HG03469 (cell line): ENCODE data around the gene PPP2R2C.

Experiments used
- ATAC-seq: cut with Tn5 transposase; IDR thresholded peaks from one replicate; pipeline ENCODE4 v1.9.1; 2021; ENCODE audit warnings: mild to moderate bottlenecking, moderate library complexity, moderate number of reproducible peaks; ENCODE audit not compliant: unreplicated experiment

The PPP2R2C gene

GRCh38 chr4:6348408-6348807 lies 124.0 kb downstream of the PPP2R2C start:
- no peak for ATAC-seq

- no peak for ATAC-seq
These were observed 124.8 kb downstream of the PPP2R2C start for GRCh38 chr4:6347511-6348045.

DNA sequence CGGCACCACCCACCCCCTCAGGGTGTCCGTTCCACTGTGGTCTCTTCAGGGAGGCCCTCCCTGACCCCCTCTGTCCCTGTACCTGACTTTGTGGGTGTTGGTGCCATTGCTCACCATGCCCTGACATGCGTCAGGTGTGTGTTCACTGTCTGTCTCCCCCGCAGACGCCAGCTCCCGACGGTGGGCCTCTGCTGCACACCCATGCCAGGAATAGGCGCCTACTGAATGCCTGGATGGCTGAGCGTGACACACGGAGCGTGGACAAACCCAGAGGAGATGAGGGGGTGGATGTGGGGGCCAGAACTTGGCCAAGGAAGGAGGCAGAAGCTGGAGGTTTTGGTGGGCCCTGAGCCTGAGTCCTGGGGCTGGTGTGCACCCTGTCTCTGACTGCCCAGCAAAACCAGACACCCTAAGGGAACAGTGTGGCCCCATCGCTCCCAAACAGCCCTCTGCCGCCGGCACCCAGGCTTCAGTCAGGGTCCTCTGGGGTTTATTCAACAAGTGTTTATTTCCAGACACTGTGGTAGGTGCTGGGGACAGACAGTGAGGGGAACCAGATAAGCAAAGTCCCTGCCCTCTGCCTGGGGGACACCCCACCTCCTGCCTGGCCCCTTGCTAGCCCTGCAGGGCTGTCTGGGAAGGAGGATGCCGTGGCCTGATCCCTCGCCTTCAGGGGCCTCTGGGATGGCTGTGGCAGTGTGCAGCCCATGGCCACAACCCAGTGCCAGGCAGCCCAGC lies 125.9 kb downstream of the PPP2R2C start:
- ATAC-seq, result no peak

GRCh38 chr4:6345866-6346265 lies 126.5 kb downstream of the PPP2R2C start:
- no peak for ATAC-seq

- ATAC-seq, result no peak
These were observed 127.2 kb downstream of the PPP2R2C start for GRCh38 chr4:6345096-6345830.

GRCh38 chr4:6343939-6344408 lies 128.4 kb downstream of the PPP2R2C start:
- ATAC-seq, result no peak

DNA sequence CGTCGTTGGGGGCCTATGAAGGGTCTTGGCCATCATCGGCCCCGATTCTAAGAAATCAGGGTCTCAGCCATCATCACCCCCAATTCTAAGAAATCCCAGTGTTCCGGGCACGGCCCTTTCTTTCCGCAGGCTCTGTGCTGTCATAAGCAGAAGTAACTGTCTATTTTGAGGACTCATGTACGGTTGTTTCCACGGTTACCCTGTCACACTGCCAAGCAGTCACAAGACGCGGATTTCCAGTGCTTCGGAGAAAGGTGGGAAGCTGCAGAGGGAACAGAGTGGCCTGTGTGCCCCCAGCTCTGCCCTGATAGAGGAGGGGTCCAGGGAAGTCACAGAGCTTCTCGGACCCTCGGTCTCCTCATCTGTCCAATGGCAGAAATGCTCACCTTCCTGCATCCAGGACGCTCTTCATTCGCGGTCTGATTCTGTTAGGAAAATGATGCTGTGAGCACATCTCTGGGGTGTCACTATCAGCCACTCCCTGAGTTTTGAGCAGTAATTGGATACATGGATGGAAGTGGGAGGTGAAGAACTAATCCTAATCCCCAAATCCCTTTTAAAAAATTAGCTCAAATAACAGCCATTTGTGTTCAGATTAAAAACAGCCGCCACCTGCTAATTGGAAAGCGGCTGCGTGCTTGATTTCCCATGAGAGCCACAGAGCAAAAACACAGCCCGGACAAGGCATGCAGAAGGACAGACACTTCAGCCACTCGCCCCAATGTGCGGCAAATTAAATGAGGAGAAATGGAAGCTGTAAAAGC lies 129.7 kb downstream of the PPP2R2C start:
- no peak for ATAC-seq

DNA sequence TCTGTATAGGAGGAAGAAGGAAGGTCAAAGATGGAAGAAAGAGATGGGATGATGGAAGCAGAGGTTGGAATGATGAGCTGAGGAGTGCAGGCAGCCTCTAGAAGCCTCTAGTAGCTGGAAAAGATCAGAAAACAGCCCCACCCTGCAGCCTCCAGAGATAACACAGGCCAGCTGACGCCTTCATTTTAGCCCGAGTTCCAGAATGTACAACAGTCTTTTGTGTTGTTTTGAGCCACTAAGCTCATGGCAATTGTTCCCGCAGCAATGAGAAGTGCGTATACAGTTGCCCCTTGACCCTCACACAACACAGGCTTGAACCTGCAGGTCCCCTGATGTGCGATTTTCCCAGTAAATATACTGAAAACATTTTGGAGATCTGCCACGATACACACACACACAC lies 130.7 kb downstream of the PPP2R2C start:
- ATAC-seq, result no peak

- ATAC-seq, result no peak
These were observed 131.9 kb downstream of the PPP2R2C start for GRCh38 chr4:6340446-6341015.

DNA sequence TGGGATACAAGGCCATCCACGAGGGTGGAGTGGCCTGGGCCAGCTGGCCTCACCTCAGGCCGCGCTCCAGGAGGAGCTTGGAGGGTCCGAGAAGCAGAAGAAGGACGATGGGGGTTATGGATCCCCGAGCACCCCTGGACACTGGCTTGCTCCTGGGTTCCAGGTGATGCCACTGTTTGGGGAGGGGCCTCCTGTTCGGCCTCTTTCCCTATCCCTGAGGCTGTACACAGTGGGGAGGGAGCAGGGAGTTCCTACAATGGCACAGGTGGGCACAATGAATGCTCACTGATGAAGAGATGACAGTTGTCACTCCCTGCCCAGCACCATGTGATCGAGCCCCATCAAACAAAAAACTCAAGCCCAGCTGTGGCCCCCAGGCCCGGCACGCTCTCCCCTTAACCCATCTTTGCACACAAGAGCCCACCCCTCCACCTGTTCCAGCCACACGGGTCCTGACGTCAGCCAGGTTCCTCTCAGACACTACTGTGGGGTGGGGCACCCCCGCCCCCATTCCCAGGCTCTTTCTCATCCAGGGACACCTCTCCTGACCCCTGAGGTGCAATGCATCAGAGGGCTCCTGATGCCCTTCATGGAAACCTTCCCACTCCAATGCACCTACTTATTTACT lies 132.5 kb downstream of the PPP2R2C start:
- no peak for ATAC-seq

GRCh38 chr4:6338951-6339817 lies 133.2 kb downstream of the PPP2R2C start:
- ATAC-seq, result no peak

- ATAC-seq, result no peak
These were observed 134.1 kb downstream of the PPP2R2C start for GRCh38 chr4:6338175-6338950.

GRCh38 chr4:6337331-6337935 lies 135.0 kb downstream of the PPP2R2C start:
- ATAC-seq, result no peak

GRCh38 chr4:6336166-6336565 lies 136.2 kb downstream of the PPP2R2C start:
- ATAC-seq, result no peak

DNA sequence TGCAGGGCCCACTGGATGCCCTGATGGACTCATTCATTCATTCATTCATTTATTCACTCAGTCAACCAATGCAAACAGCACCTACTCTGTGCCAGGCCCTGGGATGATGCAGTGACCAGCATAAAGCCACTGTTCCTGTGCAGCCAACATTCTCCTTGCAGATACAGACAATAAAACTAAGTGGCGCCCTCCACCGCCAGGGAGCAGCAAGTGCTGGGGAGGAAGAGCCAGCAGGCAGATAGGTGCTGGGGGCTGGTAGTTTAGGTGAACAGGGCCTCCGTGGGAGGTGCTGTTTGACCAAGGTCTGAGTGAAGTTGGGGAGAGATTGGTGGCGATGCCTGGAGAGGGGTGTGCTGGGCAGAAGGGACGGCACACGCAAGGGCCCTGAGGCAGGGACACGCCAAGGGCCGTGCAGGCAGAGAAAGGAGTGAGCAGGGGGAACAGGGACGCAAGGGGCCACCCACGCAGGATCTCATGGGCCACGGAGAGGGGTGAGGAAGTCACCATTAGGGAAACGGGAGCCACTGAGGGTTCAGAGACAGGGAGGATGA lies 137.3 kb downstream of the PPP2R2C start:
- ATAC-seq, result no peak

DNA sequence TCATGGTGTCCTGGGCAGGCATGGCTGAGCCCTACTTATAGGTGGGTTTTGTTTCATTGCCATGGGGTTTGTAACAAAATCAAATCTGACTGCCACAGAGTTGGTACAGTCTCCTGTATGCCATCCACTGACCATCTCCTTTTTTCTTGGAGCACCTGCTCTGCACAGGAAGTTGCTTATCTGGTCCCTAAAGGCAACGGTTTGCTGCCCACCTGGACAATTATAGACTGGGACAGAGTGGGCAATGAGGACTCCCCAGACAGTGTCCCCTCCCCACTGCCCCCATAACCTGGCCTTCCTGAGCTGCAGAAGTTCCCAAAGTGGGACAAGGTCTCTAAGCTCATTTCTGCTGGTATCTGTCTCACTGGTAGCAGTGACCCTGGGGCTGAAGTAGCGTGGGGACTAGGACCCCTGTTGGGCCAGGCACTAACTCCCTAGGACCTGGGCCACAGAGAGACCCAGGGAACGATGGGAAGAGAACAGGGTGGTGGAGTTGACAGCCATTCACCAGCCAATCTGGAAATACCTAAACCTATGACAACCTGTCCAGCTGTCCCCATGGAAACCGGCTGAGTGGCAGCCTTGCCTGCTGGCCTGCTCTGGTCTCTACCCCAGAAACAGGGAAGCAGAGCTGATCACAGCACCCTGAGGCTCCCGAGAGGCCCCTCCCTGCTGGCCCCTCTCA lies 138.1 kb downstream of the PPP2R2C start:
- no peak for ATAC-seq
